Activated T-helper 9 cell treated with anti-CD3 and anti-CD28 coated beads, Interleukin-2, amount 50 U/mL, for 16 hours (primary cell): ENCODE data around the gene CMIP.

Experiments used
- DNase-seq: peaks from one replicate; pipeline ENCODE4 v3.0.0-alpha.2; 2020; ENCODE audit warnings: low read depth

CMIP gene

DNA sequence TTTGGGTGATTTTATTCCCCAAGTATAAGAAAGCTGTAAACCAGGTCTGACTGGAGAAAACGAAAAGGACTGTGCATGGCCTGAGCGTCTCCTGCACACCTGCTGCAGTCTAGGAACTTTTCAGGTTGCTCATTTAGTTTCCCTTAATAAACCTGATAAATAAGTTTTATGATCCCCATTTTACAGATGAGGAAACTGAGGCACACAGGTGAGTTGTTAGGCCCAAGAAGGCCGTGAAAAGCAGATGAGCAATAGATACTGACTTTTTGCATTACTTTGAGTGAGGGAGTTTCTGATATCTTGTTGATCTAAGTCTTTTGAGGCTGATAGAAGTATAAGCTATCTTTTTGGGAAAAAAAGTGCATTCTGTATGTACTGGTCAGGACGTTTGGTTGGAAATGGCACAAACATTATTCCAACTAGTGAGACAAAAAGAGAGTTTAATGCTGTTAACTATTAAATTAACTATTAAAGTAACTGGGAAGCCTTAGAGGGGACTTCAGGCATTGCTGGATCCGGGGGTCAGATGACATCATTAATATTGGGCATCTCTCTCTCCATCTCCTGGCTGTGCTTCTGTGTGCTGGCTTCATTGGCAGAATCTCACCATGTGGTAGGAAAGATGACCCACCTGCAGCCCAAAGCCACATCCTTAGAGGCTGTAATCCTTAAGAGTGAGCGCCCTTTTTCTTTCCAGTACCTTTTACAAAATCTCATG is 163.4 kb downstream of the CMIP start:
- DNase-seq = no peak

DNA sequence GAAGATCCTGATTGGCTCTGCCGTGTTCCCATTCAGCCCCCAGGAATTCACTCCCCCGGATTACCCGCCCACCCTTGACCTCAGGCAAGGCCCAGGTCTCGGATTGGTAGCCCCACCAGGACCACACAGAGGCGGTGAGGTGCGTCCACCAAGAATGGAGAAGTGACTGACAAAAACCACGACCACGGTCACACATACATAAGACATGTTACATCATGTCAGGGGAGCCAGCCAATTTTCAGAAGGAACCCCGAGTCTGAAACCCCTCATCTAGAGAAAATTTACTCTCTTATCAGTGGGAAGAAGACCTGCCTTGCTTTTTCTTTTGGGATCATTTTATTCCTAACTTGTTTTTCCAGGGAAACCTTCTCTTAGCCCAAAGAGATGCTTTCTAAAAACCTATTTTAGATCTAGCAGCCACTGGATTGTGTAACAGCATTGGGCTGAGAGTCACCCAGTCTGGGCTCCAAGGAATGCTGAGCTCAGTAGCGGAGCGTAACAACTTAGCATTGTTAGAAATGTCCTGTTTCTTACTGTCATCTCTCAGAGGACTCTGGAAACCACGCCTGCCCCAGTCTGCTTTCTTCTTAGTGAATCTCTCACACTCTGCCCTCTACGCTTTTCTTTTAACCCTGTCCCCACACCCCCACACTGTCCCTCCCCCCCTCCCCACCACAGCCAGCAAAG is 164.1 kb downstream of the CMIP start:
- no peak for DNase-seq

DNA sequence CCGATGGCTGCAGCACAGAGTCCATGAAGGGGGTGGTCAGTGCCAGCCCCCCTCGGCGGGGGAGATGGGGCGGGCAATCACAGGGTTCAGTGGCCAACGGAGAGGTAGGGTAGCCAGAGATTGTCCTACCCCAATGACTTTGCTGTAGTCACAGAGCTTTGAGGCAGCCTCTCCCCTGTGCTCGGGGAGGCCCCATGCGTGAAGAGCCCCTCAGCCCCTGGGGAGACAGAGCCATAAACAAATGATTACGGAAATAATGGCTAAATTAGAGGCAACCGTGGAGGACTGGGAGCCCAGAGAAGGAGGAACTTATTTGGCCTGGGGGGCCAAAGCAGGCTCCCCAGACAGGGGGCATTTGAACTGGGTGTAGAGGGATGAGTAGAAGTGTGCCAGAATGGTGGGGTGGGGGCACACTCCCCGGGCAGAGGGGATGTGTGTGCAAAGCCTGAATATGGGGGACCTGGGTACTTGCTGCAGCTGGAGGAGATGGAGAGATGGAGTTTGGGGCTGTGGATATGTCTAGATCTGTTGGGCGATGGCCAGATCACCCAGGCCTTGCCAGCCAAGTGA is 164.8 kb downstream of the CMIP start:
- DNase-seq = no peak

DNA sequence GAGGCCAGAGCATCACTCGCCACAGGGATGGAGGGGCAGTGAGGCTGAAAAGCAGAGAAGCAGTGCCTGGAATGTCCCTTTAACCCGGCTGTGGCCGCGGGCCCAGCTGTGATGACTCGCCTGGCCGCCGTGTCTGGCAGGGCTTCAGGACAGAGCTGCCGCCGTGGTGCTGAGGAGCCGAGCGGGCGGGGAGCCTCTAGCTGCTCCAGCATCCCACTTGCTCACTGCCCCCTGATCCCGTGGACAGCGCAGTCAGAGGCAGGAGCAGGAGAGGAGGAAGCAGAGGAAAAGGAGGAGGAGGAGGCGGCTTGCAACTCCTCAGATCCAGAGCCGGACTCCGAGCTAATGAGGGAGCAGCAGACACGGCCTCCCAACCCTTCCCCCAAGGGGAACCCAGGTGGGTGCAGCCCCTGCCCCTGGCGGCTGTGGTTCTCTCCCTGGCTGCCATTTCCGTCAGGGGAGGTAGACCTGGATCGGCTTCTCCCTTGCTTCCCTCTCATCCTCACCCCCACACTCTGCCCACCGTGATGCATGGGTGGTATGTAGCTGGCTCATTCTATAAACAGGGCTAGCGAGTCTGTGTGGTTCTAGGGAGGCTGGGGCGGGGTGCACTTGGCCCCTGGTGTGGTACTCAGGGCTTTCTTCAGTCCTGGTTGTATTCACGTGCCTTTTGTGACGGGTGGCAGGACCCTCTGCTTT is 165.7 kb downstream of the CMIP start:
- DNase-seq = no peak

DNA sequence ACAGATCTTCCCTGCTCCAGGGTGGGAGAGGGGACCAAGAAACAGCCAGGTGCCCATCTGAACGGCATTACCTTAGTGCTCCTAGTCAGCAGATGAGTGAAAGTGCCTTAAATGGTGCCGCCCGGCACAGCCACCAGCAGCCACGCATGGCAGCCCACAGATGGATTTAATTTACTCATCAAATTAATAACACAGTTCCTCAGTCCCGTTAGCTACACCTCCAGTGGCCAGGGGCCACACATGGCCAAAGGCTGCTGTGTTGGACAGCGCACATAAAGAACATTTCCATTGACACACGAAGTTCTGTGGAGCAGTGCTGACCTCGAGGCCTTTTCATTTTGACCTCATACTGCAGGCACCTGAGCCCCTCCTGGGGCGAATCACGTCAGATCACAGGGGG is 166.3 kb downstream of the CMIP start:
- DNase-seq = no peak

DNA sequence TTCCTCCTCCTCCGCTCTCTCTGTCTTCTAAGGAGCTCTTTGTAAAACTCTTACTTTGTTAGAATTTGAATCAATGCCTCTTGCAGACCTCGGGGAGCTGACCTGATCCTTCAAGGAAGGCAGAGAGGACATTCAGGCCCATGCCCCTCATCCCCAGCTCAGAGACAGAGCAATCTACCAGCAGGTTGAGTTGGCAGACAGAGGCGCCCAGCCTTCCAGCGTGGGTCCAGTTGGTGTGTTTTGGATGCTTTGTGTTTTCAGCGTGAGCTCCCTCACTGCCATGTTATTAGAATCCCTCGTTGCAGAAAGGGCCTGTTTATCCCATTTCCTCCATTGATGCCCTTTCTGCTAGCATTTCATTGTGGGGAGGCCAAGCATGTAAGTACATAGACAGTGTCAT is 167.1 kb downstream of the CMIP start:
- no peak for DNase-seq

DNA sequence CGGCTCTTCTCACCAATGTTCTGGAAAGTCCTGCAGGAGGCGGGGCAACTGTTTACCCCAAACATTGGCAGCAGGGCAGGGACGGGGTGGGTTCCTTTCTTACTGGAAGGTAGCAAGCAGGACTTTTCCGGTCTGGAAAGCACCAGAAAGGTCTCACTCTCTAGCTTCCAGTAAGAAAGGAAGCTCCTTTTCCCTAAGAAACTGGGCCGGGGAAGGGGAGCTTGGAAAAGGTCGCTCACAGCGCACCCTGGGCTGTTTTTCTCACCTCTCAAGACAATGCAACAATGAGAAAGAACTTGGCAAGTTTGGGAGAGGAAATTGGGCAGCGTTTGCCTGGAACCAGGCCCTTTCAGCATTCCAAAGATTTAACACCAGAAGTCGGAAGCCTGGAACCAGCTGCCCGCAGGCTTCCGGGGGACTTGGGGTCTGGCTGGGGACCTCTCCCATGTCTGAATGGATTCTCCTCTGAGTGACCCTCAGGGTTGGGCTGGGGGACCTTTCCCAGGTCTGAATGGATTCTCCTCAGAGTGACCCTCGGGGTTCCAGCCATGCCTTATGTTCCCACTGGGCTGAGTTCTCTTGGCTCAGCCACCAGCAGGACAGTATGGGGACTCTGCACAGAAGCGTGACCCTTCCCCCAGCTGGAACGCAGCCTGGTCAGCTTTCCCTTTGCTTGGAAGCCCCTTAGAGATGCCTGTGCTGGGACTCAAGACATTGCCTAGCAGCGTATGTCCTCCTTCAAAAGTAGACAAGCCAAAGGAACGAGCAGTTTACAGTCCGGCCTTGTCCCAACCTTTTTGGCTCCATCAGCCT is 167.9 kb downstream of the CMIP start:
- no peak for DNase-seq

DNA sequence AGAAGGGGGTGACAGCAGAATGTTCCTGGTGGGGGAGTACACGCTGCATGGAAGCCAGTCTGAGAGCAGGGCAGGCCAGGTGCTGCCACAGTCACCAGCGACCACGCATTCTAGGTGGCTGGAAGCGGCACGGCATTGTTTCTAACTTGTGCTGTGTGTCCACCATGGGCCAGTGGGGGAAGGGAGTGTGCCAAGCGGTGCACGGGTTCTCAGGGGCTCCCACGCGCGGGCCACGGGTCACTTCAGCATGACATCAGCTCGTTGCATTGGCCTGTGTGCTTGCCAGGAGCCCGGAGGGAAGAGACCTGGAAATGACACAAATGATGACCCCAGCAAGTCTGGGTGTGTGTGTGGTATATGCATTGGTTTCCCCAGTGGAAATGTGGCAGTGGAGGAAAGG is 169.6 kb downstream of the CMIP start:
- no peak for DNase-seq

DNA sequence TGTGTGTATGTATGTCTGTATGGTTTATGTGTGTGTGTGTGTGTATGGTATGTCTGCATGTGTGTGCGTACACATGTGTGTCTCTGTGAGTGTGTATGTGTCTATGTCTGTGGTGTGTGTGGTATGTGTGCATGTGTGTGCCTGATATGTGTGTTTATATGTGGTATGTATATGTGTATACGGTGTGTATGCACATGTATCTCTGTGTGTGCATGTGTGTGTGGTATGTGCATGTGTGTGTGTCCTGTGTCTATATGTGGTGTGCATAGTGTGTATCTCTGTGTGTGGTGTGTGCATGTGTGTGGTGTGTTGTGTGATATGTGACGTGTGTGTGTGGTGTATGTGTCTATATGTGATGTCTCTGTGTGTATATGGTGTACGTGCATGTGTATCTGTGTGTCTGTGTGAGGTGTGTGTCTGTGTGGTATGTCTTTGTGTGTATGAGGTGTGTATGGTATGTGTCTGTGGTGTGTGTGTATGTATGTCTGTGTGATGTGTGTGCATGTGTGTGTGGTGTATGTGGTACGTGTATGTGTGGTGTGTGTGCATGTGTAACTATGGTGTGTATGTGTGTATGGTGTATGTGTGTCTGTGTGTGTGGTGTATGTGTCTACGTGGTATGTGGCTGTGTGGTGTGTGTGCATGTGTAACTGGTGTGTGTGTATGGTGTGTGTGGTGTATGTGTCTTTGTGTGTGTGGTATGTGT is 170.2 kb downstream of the CMIP start:
- DNase-seq = no peak

DNA sequence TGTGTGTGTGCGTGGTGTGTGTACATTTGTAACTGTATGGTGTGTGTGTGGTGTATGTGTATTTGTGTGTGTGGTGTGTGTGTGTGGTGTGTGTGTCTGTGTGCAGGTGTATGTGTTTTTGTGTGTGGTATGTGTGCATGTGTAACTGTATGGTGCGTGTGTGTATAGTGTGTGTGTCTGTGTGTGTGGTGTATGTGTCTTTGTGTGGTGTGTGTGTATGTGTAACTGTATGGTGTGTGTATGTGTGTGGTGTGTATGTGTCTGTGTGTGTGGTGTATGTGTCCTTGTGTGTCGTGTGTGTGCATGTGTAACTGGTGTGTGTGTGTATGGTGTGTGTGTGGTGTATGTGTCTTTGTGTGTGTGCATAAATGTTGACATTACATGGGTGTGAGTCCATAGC is 170.8 kb downstream of the CMIP start:
- no peak for DNase-seq

DNA sequence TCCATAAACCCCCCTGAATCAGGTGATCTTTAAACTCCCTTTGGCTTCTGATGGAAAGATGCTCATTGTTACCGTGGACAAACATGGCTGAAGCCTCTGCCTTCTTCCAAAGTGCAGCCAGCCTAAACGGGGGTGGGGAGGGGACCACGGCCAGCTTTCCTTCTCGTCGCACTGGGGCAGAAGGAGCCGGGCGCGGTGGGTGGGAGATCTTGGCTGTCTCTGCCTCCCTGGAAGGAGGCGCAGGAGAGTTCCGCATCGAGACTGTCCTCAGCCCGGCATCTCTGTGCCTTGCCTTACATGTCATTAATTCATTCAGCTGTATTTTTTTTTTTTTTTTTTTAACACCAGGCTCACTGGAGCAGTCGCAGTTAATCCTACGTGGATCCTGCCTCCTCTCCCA is 171.2 kb downstream of the CMIP start:
- no peak for DNase-seq

DNA sequence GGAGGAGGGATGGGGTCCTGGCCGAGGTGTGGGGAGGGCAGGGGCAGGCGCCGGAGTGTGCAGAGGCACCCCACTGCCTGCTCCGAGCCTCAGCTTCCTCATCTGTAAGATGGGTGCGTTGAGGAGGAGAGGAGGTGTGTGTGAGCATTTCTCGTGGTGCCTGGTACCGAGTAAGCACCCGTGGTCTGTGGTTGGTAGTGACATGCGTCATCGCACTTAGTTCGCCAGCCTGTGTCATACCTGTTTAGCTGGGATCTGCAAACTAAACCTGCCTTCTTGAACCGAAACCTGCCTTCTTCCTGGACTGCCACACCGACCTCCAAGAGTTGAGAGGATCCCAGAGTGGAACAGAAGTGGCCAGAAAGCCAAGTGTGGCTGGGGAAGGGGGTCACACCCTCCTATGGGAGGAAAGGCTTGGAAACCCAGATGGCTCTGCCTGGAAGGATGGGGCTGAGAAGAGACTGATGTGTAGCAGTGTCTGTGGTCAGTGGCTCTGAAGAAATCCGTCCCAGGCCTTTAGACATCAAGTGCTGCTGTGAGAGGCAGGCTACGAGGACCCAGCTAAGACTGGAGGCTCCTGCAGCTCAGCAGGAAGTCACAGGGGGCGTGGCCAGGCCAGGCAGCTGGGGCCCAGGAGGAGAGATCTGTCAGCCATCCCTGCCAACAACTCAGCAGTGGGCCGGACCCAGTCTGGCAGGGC is 171.9 kb downstream of the CMIP start:
- peak; percentile 59 for DNase-seq

DNA sequence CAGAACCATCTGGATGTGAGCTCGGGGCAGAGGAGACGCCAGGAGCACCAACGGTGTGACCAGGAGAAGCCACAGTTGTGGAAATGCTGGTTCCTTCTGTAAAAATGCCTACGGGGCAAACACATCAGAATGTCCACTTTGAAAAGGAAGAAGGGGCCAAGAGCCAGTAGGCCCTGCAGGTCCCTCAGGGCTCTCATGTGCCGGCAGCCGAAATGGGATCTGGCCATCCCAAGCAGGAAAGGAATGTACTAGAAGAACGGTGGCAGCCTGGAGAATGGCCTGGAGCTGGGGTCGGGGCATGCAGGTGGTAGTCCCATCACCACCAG is 172.4 kb downstream of the CMIP start:
- DNase-seq = no peak

DNA sequence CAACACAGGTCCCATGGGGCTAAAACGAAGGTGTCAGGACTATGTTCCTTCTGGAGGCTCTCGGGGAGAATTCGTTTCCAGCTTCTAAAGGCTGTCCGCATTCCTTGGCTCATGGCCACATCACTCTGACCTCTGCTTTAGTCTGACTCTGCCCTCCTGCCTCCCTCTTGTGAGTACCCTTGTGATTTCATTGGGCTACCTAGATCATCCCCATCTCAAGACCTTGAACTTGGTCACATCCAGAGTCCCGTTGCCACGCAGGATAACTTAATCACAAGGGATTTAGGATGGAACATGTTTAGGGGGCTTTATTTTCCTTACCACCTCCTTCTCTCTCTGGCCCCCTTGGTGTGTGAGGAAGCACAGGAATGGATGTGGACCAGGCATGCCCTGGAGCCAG is 173.6 kb downstream of the CMIP start:
- no peak for DNase-seq

DNA sequence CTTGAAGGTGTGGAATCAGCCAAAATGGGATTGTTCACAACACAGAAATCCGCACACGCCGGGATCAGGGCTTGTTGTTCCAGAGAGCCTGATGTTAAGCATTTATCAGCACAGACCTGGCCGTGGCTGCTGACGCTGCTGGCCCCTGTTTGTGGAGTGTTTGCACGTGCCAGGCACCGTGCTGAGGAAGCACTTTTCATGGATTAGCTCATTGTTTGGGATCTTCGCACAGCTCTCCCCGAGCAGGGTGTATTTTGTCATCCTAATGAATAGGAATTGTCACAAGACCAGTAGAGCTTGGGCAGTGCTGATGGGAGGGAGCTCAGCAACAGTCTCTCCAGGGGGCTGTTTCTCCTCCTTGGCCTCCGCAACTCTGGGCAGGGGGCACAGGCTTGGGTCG is 174.1 kb downstream of the CMIP start:
- DNase-seq = no peak

DNA sequence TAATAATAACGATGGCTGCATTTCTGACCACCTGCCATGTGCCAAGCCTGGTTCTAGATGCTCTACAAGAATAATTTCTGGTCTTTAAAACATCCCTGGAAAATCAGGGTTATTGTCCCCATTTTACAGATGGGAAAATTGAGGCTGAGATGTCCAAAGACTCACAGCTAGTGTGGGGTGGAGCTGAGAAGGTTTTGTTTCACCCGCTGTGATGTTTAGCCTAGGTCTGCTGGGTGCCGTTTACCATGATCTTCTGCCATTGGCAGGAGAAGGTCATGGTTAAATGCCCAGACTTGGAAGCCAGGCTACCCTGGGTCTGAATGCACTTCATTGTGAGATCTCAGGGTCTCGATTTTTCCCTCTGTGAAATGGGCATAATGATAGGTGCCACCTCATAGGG is 175.4 kb downstream of the CMIP start:
- DNase-seq = no peak

DNA sequence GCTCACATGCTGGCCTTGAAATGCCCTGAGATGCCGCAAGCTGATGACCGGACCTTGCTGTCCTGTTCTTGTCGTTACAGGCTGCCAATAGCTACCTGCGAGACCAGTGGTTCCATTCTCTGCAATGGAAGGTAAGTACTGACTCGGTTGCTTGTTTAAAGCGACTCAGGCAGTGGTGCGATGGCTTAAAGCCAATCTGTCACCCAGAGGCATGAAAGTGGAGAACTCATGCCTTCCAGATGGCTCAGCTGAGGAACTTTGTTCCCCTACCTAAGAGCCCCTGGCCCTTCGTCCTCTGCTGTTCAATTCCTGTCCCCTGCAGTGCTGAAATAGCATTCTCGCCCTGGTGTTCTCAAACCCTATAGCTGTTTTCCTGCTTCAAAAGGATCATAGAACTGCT is 176.2 kb downstream of the CMIP start:
- no peak for DNase-seq

DNA sequence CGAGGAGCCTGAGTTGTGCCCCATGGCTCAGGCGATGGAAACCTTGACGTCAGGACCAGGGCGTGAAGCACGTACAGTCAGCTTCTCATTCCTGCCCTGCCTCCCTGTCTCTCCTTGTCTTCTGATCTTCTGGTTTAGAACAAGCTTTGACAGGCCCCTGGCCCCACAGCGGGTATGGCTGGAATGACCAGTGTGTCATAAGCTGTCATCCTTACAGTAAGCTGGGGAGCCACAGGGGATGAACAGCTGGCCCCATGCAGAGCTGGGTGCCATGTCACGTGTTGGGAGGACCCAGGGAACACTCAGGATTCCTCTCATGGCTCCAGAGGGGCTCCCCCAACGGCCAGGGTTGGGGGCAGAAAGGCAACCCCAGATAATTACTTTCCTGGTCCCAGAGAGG is 176.9 kb downstream of the CMIP start:
- DNase-seq = no peak

DNA sequence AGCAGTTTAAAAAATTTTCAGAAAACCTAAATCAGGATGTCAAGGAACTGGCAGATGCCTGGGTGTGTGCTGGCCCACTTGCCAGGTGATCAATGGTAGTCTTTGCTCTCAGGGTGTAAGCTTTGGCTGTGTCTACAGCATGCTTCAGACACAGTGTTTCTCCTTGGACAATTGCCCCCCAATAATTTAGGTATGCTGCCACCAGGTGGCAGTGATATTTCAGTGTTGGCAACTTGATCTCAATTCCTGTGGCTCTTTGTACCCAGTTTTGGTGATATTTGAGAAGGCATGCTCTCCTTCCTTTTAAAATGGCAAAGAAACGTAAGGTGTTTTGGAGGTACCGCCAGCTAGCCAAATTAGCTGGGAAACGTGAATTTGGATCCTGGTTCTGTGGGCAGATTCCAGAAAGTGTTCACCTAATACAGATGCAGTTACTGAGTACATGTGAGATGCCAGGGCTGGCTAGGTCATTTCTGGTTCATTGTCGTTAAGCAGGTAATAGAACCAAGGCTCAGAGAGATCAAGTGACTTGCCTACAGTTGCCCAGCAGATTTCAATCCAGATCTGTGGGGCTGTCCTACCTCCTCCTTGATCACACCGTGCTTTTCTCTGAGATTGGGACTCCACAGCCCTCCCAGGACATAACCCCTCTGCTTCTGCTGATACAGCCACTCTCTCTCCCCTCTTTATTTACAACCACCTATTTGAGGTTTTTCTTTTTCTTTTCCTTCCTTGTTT is 178.9 kb downstream of the CMIP start:
- DNase-seq = peak; percentile 26

DNA sequence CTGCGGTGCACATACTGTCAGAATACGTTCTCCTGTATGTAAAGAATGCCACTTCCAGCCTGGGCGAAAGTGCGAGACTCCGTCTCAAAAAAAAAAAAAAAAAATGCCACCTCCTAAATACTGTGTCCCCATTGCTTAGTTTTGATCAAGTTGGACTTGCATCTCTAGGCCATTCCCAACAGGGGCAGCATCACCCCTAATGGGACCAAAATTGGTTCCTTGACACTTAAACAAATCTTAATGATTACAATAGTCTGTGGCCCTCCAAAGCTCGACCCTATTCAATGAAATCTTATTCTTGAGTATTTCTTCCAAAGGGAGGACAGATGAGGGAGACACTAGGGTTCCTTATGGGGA is 179.8 kb downstream of the CMIP start:
- no peak for DNase-seq
